ENCODE data around the gene ADAM19. TPM values are rescaled to one million over a fixed set of nuclear protein-coding genes. Genes with fewer than 3 reads are reported as not detected.

Gene ADAM19
- total RNA-seq, 2 donors from 2014 or later, result 71.2 to 145 TPM

DNA sequence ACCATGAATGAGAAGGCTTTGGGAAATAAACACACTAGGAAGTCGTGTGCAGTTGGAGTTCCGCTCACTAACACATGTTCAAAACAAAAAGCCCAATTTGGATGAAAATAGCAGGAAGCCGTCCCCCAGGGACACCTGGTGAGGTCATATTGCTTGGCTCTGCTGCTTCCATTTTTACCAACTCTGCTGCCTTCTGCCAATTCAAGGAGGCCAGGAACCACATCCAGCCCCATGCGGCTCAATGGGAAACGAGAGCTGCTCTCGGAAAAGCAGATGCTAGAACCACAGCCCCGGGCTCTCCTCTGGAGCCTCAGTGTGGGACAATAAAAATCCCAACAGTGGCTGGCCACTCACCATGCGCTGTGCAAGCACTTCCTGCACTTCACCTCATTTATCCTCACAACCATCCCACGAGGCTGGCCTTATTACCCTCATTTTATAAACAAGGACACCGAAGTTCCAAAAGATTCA lies 13.4 kb downstream of the ADAM19 start:
- peak overlapping the region; percentile 66 for H3K4me3 Mint-ChIP-seq
- no peak for ATAC-seq (replicated peaks)
- H3K27me3 Mint-ChIP-seq, result no peaks in the 10 kb centered on the region
- H3K36me3 Mint-ChIP-seq (ENCODE audit: low read depth), result peaks cover 93% of the 10 kb centered on the region
- peaks cover 67% of the 10 kb centered on the region for H3K4me1 Mint-ChIP-seq
- no peaks in the 10 kb centered on the region for H3K9me3 Mint-ChIP-seq
- H3K27ac Mint-ChIP-seq, result peak overlapping the region; percentile 56

DNA sequence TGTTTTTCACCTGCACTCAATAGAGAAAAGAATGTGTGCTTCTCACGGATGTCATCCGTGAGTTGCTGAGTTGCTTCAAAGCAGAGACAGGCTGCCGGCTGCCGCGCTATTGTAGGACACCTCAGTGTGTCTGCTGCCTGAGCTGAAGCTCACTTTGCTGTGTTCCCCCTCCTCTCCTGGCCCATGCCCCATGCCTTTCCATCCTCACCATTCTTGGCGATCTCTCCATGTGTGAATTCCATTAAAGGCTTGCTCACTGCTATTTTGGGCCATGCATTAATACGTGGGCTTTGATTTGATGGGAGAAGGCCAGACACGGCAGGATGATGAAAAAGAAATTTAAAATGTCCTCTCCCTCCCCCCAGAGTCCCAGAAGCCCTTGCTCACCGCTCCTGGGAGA lies 14.5 kb downstream of the ADAM19 start:
- H3K27ac Mint-ChIP-seq, result peak overlapping the region; percentile 56
- H3K27me3 Mint-ChIP-seq, result no peaks in the 10 kb centered on the region
- no peak for ATAC-seq (replicated peaks)
- peaks cover 71% of the 10 kb centered on the region for H3K4me1 Mint-ChIP-seq
- H3K4me3 Mint-ChIP-seq, result peak overlapping the region; percentile 66
- H3K36me3 Mint-ChIP-seq (ENCODE audit: low read depth), result peaks cover 97% of the 10 kb centered on the region
- no peaks in the 10 kb centered on the region for H3K9me3 Mint-ChIP-seq

DNA sequence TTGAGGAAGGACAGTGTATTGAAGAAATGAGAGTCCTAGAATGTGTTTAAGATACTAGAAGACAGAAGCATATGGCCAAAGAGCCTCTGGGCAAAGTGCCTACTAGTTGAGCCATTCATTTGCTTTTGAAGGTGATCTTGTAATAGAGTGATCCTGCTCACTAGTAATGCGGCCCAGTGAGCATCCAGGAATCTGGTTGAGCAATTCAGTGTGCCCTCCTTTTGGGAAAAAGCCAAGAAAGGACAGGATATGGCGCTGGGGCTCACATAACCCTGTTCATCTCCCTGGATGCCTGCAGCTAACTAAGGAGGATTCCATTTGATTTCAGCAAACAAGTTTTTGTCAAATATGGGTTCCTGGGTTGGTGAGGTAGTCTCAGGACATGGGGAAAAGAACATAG lies 16.3 kb downstream of the ADAM19 start:
- Mint-ChIP-seq H3K27me3 (no peaks in the 10 kb centered on the region), H3K27ac (peak overlapping the region; percentile 29), H3K9me3 (no peaks in the 10 kb centered on the region), H3K36me3 (ENCODE audit: low read depth) (peaks cover 97% of the 10 kb centered on the region), H3K4me3 (peak overlapping the region; percentile 64), H3K4me1 (peaks cover 82% of the 10 kb centered on the region)
- no peak for ATAC-seq (replicated peaks)

DNA sequence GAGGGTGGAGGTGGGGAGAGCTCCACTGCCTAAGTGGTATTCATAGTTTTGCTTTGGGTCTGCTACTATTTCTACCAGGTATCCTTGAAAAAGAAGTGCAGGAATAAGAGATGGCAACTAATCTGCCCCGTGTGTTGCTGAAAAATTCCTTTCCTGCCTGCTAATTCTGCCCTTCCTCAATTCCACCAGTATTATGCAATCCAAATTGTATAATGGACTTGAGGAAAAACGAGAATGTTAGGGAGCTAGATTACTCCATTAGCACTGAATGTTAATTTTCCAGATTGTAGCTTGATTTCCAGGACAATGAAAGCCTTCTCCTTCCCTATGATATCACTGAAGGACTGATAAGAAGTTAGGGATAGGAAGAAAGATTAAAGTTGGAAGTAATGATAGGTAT lies 16.9 kb downstream of the ADAM19 start:
- H3K4me1 Mint-ChIP-seq, result peaks cover 75% of the 10 kb centered on the region

DNA sequence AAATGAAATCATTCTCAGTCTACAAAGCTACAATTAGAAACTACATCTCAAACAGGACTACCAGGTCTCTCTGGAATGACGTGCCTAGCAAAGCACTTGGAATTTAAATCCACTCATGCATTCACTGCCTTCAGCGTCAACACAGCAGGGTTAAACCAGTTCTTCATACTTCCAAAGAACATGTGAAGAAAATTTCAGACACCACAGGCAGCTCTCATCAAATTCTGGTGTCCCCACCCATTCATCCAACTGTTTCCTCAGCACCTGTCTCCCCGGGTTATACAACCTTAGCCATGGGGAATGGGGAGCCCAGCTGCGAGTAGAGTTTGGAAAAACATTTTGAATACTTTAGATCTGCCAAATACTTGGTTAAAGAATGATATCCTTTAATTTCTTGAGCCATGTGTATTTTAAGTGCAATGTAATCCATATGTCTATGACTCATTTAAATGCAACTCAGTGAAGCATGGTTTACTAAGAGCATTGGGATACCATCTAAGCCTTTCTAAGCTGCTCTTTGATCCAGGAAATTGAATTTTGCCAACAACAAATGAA lies 17.5 kb downstream of the ADAM19 start:
- H3K4me1 Mint-ChIP-seq, result peaks cover 71% of the 10 kb centered on the region
- no peaks in the 10 kb centered on the region for H3K9me3 Mint-ChIP-seq
- no peaks in the 10 kb centered on the region for H3K27me3 Mint-ChIP-seq
- no peak overlapping the region for H3K27ac Mint-ChIP-seq
- H3K4me3 Mint-ChIP-seq, result peak overlapping the region; percentile 64
- ATAC-seq (replicated peaks), result no peak
- H3K36me3 Mint-ChIP-seq (ENCODE audit: low read depth), result peaks cover 91% of the 10 kb centered on the region

More for the DNA sequence above, 16.9 kb downstream of the ADAM19 start:
- no peak for ATAC-seq (replicated peaks)
- Mint-ChIP-seq H3K27me3 (no peaks in the 10 kb centered on the region), H3K27ac (peak overlapping the region; percentile 29), H3K4me3 (peak overlapping the region; percentile 64), H3K9me3 (no peaks in the 10 kb centered on the region), H3K36me3 (ENCODE audit: low read depth) (peaks cover 96% of the 10 kb centered on the region)

DNA sequence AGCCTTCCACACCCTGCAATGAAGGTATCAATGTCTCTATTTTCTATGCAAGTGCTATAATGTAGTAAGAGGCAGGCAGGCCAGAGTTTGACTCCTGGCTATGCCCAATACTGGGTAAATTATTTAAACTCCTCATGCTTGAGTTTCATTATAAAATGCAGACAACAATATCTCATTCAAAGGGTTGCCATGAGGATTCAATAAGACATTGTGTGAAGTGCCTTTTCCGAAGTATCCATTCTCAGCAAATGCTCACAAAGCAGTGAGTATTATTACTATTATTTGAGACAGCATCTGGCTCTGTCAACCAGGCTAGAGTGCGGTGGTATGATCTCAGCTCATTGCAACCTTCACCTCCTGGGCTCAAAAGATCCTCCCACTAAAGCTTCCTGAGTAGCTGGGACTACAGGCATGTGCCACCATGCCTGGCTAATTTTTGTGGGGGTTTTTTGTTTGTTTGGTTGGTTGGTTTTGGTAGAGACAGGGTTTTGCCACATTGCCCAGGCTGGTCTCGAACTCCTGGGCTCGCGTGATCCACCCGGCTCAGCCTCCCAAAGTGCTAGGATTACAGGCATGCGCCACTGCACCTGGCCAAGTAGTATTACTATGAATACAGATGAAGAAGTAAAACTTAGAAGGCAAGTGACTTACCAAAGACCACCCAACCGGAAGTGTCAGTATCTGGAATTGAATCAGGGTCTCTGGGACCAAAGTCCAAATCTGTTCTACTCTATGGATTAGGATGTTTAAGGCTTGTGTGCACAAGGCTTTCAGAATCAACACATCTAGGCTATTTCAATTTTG lies 18.8 kb downstream of the ADAM19 start:
- Mint-ChIP-seq H3K27me3 (no peaks in the 10 kb centered on the region), H3K4me3 (peak overlapping the region; percentile 64), H3K4me1 (peaks cover 69% of the 10 kb centered on the region), H3K9me3 (no peaks in the 10 kb centered on the region), H3K36me3 (ENCODE audit: low read depth) (peaks cover 91% of the 10 kb centered on the region), H3K27ac (peak overlapping the region; percentile 22)
- ATAC-seq (replicated peaks), result no peak

DNA sequence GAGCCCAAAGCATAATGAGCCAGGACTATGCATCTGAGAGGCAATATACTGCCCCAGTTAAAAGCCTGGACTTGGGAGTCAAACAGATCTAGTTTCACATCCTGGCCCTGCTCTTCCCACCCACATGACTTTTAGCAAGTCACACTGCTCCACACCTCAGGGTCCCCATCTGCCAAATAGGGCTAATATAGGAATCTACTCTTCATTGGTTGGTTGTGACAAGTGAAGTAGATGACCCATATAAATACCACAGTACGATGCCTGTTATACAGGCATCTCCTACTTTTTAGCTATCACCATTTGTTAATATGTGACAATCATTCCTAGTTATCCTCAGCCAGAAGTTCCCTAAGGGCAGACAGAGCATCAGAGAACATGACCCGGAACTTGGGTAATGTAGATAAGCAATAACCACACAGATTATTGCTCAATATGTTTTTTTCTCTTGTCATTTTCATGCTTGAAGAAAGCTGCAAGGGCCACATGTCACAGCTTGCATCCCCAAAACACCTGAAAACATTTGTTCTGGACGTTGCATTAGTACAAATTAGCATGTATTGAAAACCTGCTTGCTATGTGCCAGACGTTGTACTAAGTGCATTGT lies 20.4 kb downstream of the ADAM19 start:
- H3K9me3 Mint-ChIP-seq, result no peaks in the 10 kb centered on the region
- peak overlapping the region; percentile 64 for H3K4me3 Mint-ChIP-seq
- ATAC-seq (replicated peaks), result no peak
- peak overlapping the region; percentile 22 for H3K27ac Mint-ChIP-seq
- H3K4me1 Mint-ChIP-seq, result peaks cover 74% of the 10 kb centered on the region
- no peaks in the 10 kb centered on the region for H3K27me3 Mint-ChIP-seq
- peaks cover 91% of the 10 kb centered on the region for H3K36me3 Mint-ChIP-seq (ENCODE audit: low read depth)

DNA sequence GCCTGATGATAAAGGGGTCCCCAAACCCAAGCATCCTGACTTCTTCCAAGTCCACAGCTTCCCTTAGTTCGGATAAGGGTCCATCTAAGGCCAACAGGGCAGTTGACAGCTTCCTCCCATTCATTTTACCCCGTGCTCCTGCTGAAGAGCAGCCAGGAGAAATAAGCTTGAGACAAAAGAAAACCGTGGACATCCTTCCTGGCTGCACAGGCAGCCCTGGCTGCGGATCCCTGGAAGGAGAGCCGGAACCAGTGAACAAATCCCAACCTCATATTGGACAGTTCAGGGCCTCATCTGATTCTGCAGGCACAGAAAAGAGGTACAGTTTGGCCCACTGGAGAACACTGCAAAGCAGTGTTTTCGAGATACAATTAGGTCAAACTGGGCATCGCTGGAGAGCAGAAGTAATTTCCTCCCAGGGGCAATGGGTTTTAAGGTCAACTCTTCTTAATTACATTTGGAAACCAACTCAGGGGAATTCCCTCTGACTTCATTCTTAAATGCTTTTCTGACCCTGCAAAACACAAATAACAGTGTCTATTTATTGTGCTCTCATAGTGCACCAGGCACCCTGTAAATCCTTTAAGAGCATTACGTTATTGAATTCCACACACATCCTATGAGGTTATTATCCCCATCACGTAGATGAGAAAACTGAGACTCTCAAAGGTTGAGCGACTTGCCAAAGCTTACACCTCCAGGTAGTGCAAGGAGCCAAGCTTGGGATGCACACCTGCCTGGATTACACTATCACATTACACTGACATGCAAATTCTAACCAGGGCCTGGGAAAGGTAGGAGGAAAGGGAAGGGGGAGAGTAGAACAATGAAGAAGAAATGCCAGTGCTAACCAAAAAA lies 21.2 kb downstream of the ADAM19 start:
- H3K36me3 Mint-ChIP-seq (ENCODE audit: low read depth), result peaks cover 93% of the 10 kb centered on the region
- peak overlapping the region; percentile 22 for H3K27ac Mint-ChIP-seq
- peak overlapping the region; percentile 64 for H3K4me3 Mint-ChIP-seq
- no peaks in the 10 kb centered on the region for H3K9me3 Mint-ChIP-seq
- H3K27me3 Mint-ChIP-seq, result no peaks in the 10 kb centered on the region
- no peak for ATAC-seq (replicated peaks)
- H3K4me1 Mint-ChIP-seq, result peaks cover 78% of the 10 kb centered on the region

DNA sequence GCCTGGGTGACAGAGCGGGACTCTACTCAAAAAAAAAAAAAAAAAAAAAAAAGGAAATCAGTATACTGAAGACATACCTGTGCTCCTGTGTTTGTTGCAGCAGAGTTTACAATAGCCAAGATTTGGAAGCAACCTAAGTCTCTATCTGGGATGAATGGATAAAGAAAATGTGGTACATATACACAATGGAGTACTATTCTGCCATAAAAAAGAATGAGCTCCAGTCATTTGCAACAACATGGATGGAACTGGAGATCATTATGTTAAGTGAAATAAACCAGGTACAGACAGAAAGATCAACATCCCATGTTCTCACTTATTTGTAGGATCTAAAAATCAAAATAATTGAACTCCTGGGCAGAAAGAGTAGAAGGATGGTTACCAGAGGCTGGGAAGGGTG lies 22.9 kb downstream of the ADAM19 start:
- Mint-ChIP-seq H3K4me1 (peaks cover 80% of the 10 kb centered on the region), H3K9me3 (no peaks in the 10 kb centered on the region), H3K27ac (peak overlapping the region; percentile 46), H3K27me3 (no peaks in the 10 kb centered on the region), H3K36me3 (ENCODE audit: low read depth) (peaks cover 93% of the 10 kb centered on the region), H3K4me3 (peak overlapping the region; percentile 85)
- ATAC-seq (replicated peaks), result no peak

DNA sequence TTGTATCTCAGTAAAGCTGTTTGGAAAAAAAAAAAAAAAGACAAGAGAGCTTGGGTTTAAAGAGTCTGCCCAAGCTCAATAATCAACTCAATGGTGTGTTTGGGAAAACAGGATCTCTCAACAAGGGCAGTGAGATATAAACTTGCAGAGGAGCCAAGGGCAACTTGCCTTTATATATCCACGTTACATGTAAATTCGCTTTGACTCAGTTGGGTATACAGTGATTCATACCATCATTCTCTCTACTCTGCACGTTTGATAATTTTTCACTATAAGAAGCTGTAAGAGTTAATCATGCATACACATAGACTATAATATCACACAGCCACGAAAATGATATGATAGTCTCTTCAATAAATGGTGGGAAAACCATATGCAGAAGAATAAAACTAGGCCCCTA lies 24.9 kb downstream of the ADAM19 start:
- H3K27ac Mint-ChIP-seq, result peak overlapping the region; percentile 95
- ATAC-seq (replicated peaks), result peak; percentile 64

DNA sequence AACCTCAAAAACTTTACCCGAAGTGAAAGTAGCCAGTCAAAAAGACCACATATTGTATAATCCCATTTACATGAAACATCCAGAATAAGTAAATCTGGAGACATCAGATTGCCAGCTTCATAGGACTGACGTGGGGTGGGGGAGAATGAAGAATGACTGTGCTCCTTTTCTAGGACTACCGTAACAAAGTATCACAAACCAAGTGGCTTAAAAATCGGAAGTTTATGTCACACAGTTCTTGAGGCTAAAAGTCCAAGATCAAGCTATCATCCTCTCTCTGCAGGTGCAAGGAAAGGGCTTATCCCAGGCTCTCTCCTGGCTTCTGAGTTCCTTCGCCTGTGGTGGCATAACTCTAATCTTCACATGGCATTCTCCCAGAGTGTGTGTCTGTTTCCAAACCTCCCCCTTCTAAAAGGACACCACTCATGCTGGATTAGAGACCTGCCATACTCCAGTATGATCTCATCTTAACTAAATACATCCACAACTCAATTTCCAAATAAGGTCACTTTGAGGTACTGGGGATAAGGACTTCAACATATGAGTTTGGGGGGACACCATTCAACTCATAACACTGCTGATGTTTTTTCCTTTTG lies 25.5 kb downstream of the ADAM19 start:
- peak; percentile 13 for ATAC-seq (replicated peaks)
- Mint-ChIP-seq H3K4me1 (peaks cover 79% of the 10 kb centered on the region), H3K27ac (peak overlapping the region; percentile 95), H3K4me3 (peak overlapping the region; percentile 85), H3K9me3 (no peaks in the 10 kb centered on the region), H3K36me3 (ENCODE audit: low read depth) (peaks cover 90% of the 10 kb centered on the region), H3K27me3 (no peaks in the 10 kb centered on the region)

More for the DNA sequence above, 24.9 kb downstream of the ADAM19 start:
- Mint-ChIP-seq H3K9me3 (no peaks in the 10 kb centered on the region), H3K4me1 (peaks cover 79% of the 10 kb centered on the region), H3K36me3 (ENCODE audit: low read depth) (peaks cover 90% of the 10 kb centered on the region), H3K27me3 (no peaks in the 10 kb centered on the region), H3K4me3 (peak overlapping the region; percentile 85)

DNA sequence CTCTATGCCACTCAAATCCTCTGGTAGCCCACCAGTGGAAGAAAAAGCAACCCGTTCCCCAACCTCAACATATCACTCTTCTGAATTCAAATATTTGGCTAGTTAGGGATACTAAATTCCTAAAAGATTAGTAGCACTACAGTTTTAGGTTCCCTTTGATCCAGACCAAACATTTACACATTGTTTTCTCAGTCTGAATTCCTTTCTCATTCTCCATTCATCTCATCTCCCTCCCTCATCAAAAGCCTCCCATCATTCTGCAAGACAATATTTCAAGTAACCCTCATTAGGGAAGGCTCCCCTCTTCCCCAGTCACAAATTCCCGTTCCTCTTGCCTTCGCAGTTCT lies 26.3 kb downstream of the ADAM19 start:
- H3K4me3 Mint-ChIP-seq, result peak overlapping the region; percentile 85
- peaks cover 79% of the 10 kb centered on the region for H3K4me1 Mint-ChIP-seq
- no peak for ATAC-seq (replicated peaks)
- peak overlapping the region; percentile 95 for H3K27ac Mint-ChIP-seq
- H3K27me3 Mint-ChIP-seq, result no peaks in the 10 kb centered on the region
- H3K9me3 Mint-ChIP-seq, result no peaks in the 10 kb centered on the region
- H3K36me3 Mint-ChIP-seq (ENCODE audit: low read depth), result peaks cover 87% of the 10 kb centered on the region

DNA sequence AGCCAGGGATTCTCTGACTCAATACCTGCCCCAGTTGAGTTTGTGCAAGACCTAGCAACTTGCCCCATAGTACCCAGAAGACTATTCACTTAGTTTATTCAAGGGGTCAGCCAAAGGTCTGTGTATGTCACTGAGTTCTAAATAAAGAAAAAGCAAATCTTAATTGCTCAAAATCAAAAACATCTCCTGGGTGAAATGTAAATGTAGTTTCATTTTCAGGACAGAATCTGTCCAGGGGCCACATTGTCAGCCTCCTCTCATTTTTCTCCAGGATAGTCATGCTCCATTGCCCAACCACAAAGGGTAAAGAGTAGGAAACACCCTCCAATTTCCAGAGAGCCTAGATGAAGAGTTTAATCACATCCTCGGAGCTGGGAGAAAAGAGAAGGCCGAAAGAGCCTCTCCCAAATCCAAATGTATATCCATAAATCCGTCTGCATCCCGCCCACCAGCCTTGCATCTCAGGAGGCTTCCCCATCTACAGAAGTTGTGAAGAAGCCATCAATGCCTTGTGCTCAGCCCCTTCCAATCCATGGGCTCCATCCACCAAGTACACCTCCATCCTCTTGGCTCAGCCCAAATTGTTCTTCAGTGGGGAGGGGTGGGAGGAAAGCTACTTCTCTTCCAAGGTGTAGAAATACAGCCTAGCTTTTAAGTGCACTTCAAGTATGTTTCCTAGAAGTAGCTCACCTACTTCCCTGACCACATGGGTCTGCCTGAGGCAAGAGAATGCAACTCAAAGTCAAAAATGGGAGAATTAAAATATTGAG lies 26.9 kb downstream of the ADAM19 start:
- Mint-ChIP-seq H3K9me3 (no peaks in the 10 kb centered on the region), H3K27me3 (no peaks in the 10 kb centered on the region), H3K4me1 (peaks cover 82% of the 10 kb centered on the region), H3K36me3 (ENCODE audit: low read depth) (peaks cover 84% of the 10 kb centered on the region), H3K27ac (peak overlapping the region; percentile 95), H3K4me3 (peak overlapping the region; percentile 85)
- ATAC-seq (replicated peaks), result no peak
